Measurements from ENCODE around the gene NUDT13. TPM values are rescaled to one million over a fixed set of nuclear protein-coding genes. Genes with fewer than 3 reads are reported as not detected.

NUDT13 gene
- total RNA-seq, 6 experiments from 2014 or later, result 1.8 to 4.2 (median 2.1) TPM

DNA sequence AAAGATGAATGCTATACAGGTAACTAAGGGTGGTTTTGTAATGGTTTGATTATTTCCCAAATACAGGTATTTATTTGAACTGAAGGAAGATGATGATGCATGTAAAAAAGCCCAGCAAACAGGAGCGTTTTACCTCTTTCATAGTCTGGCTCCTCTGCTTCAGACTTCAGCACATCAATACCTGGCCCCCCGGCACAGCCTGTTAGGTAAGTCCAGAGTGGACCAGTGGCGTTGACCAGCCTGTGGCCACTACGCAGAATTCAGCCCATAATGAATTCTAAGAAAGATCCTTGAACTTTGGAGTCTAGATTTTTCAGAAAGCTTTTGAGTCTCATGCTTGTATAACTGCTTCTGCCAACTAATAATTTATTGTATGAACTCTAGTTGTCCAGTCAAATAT, 9.7 kb downstream of the NUDT13 start:
- WGBS (ENCODE audit: insufficient coverage, low coverage, low lambda C conversion rate, missing lambda C conversion rate), result 50% methylated on average over 3 of the region's 4 CpGs

DNA sequence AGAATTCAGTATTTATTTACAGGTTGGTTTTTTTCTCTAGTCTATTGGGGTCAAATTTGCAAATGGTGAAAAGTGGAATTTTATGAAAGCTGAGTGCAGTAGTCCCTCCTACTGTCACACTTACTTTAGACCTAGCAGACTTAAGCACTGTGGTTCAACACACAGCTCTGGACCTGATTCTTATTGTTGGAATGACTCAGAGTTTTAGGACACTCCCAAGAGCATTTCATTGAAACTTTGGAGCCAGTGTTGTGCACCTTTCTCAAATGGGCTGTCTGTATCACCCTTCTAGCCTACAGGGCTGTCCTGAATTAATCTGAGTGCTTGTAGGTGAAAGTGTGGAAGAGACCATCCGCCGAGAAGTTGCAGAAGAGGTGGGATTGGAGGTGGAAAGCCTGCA, 16.1 kb downstream of the NUDT13 start:
- Histone ChIP-seq H3K36me3 (peaks cover 0 to 17% (median 0%) of the 10 kb centered on the region in 4 donors), H3K27ac (no peak overlapping the region), H3K4me3 (no peak overlapping the region), H3K27me3 (no peaks in the 10 kb centered on the region), H3K4me1 (peaks cover 0 to 2% (median under 1%) of the 10 kb centered on the region in 4 donors), H3K9me3 (no peaks in the 10 kb centered on the region)
- TF ChIP-seq, protein P1, sequence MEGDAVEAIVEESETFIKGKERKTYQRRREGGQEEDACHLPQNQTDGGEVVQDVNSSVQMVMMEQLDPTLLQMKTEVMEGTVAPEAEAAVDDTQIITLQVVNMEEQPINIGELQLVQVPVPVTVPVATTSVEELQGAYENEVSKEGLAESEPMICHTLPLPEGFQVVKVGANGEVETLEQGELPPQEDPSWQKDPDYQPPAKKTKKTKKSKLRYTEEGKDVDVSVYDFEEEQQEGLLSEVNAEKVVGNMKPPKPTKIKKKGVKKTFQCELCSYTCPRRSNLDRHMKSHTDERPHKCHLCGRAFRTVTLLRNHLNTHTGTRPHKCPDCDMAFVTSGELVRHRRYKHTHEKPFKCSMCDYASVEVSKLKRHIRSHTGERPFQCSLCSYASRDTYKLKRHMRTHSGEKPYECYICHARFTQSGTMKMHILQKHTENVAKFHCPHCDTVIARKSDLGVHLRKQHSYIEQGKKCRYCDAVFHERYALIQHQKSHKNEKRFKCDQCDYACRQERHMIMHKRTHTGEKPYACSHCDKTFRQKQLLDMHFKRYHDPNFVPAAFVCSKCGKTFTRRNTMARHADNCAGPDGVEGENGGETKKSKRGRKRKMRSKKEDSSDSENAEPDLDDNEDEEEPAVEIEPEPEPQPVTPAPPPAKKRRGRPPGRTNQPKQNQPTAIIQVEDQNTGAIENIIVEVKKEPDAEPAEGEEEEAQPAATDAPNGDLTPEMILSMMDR (IDR thresholded peaks at IDR 0.05), result no peak
- TF ChIP-seq POLR2A (IDR thresholded peaks at IDR 0.05), result no peak
- DNase-seq (no peak), ATAC-seq (no peak)
- intact Hi-C loops (cut with DNase I), result no loop called here
- WGBS (ENCODE audit: insufficient coverage, low coverage, low lambda C conversion rate, missing lambda C conversion rate), result no CpG with 5 or more reads among the region's 2 CpGs

More for the DNA sequence above, 9.7 kb downstream of the NUDT13 start:
- Histone ChIP-seq H3K27me3 (no peaks in the 10 kb centered on the region), H3K9me3 (no peaks in the 10 kb centered on the region), H3K4me1 (peaks cover 0 to 34% (median 16%) of the 10 kb centered on the region in 4 donors), H3K4me3 (no peak overlapping the region), H3K36me3 (peaks cover 0 to 9% (median 0%) of the 10 kb centered on the region in 4 donors), H3K27ac (peak overlapping the region in 2 of 3 donors; percentile 47 to 56)
- DNase-seq (peak in 2 of 3 donors; percentile 28 to 66), ATAC-seq (peak; percentile 45 to 79 (median 72))
- intact Hi-C loops (cut with DNase I), result no loop called here
- TF ChIP-seq POLR2A (IDR thresholded peaks at IDR 0.05), result no peak
- TF ChIP-seq, protein P1 (IDR thresholded peaks at IDR 0.05), result no peak

GRCh38 chr10:73131301-73131700, 21.0 kb downstream of the NUDT13 start:
- ATAC-seq, result peak in 1 of 4 donors; percentile 52
- 53% methylated on average over 2 of the region's 2 CpGs for WGBS (ENCODE audit: insufficient coverage, low coverage, low lambda C conversion rate, missing lambda C conversion rate)
- Histone ChIP-seq H3K4me3 (no peak overlapping the region), H3K36me3 (peaks cover 0 to 38% (median 7%) of the 10 kb centered on the region in 4 donors), H3K4me1 (peaks cover 0 to 34% (median 11%) of the 10 kb centered on the region in 4 donors), H3K27me3 (no peaks in the 10 kb centered on the region), H3K27ac (peak overlapping the region; percentile 48 to 67 (median 58)), H3K9me3 (no peaks in the 10 kb centered on the region)
- intact Hi-C loops (cut with DNase I), result no loop called here
- no peak for DNase-seq
- TF ChIP-seq, protein P1 (IDR thresholded peaks at IDR 0.05), result no peak
- TF ChIP-seq POLR2A (IDR thresholded peaks at IDR 0.05), result no peak

- TF ChIP-seq, protein P1 (IDR thresholded peaks at IDR 0.05), result no peak
- TF ChIP-seq POLR2A (IDR thresholded peaks at IDR 0.05), result no peak
- peak in 2 of 3 donors; percentile 45 to 56 for DNase-seq
- Histone ChIP-seq H3K27ac (peak overlapping the region; percentile 52 to 67 (median 58)), H3K9me3 (no peaks in the 10 kb centered on the region), H3K4me3 (no peak overlapping the region), H3K27me3 (no peaks in the 10 kb centered on the region), H3K4me1 (peaks cover 0 to 34% (median 11%) of the 10 kb centered on the region in 4 donors), H3K36me3 (peaks cover 0 to 42% (median 11%) of the 10 kb centered on the region in 4 donors)
- intact Hi-C loops (cut with DNase I), result no loop called here
- peak; percentile 85 to 92 (median 90) for ATAC-seq
- 20% methylated on average over 2 of the region's 2 CpGs for WGBS (ENCODE audit: insufficient coverage, low coverage, low lambda C conversion rate, missing lambda C conversion rate)
Measured at GRCh38 chr10:73131913-73132686, 21.8 kb downstream of the NUDT13 start.

All from right lobe of liver (tissue), 6 donors.